Tibial nerve (tissue), 4 donors: ENCODE measurements around the gene SLC5A12.

Experiments used
- CTCF ChIP-seq, 5 experiments: fragments of 200-600 bp in 3 of 5; fragments of 450-650 bp in 2 of 5; sonication (generic) in 3 of 5; IDR thresholded peaks; one replicate each; pipeline ENCODE4 v1.5.1; 2016 to 2019; ENCODE audit warnings: antibody characterized with exemption in 5 of 5, mild to moderate bottlenecking in 3 of 5, moderate library complexity in 2 of 5
- EP300 ChIP-seq, 2 donors: sonication (generic); formaldehyde crosslinking; IDR thresholded peaks; one replicate each; pipeline ENCODE4 v1.6.1; 2017; ENCODE audit warnings: antibody characterized with exemption in 2 of 2, mild to moderate bottlenecking in 1 of 2
- POLR2A ChIP-seq, 2 donors: fragments of 450-650 bp; IDR thresholded peaks; one replicate each; pipeline ENCODE4 v1.6.1; 2017; ENCODE audit warnings: antibody characterized with exemption in 2 of 2, mild to moderate bottlenecking in 2 of 2, moderate library complexity in 2 of 2

GRCh38 chr11:26688701-26689100 is 33.2 kb downstream of the SLC5A12 start:
- TF ChIP-seq CTCF (IDR thresholded peaks at IDR 0.05) (no peak), POLR2A (IDR thresholded peaks at IDR 0.05) (no peak), EP300 (IDR thresholded peaks at IDR 0.05) (no peak)
